ENCODE measurements around the gene DPF3.
"Not testable (repeated sequence)": the region's sequence is repeated elsewhere in the genome, so short reads cannot be mapped to it uniquely, and the experiment has no call there.

Gene DPF3

GRCh38 chr14:72758993-72759392 lies 134.9 kb downstream of the DPF3 start:
- DNase-seq, result no peak

- no peak for DNase-seq
Measured at GRCh38 chr14:72758420-72758819, 135.5 kb downstream of the DPF3 start.

GRCh38 chr14:72756967-72757366 lies 136.9 kb downstream of the DPF3 start:
- no peak for DNase-seq

- no peak for DNase-seq
Measured at GRCh38 chr14:72755766-72756165, 138.1 kb downstream of the DPF3 start.

- DNase-seq, result no peak
Measured at GRCh38 chr14:72754949-72755348, 139.0 kb downstream of the DPF3 start.

GRCh38 chr14:72753879-72754400 lies 140.0 kb downstream of the DPF3 start:
- no peak for DNase-seq

- DNase-seq, result no peak
Measured at GRCh38 chr14:72753044-72753710, 140.7 kb downstream of the DPF3 start.

- DNase-seq, result no peak
Measured at GRCh38 chr14:72752034-72752412, 141.9 kb downstream of the DPF3 start.

GRCh38 chr14:72751276-72752033 lies 142.4 kb downstream of the DPF3 start:
- no peak for DNase-seq

- not testable (repeated sequence) for DNase-seq
Measured at GRCh38 chr14:72748921-72749320, 145.0 kb downstream of the DPF3 start.

- DNase-seq, result no peak
Measured at GRCh38 chr14:72747652-72748051, 146.2 kb downstream of the DPF3 start.

GRCh38 chr14:72745991-72746980 lies 147.6 kb downstream of the DPF3 start:
- DNase-seq, result no peak

GRCh38 chr14:72745546-72745945 lies 148.4 kb downstream of the DPF3 start:
- no peak for DNase-seq

GRCh38 chr14:72744416-72745120 lies 149.3 kb downstream of the DPF3 start:
- no peak for DNase-seq

GRCh38 chr14:72743626-72744025 lies 150.3 kb downstream of the DPF3 start:
- DNase-seq, result no peak

- no peak for DNase-seq
Measured at GRCh38 chr14:72742838-72743195, 151.1 kb downstream of the DPF3 start.

- no peak for DNase-seq
Measured at GRCh38 chr14:72742118-72742837, 151.6 kb downstream of the DPF3 start.

- no peak for DNase-seq
Measured at GRCh38 chr14:72741826-72742117, 152.1 kb downstream of the DPF3 start.

GRCh38 chr14:72740966-72741825 lies 152.7 kb downstream of the DPF3 start:
- DNase-seq, result no peak

GRCh38 chr14:72740504-72740961 lies 153.4 kb downstream of the DPF3 start:
- no peak for DNase-seq
